ENCODE measurements around the gene SLC47A1.

DNA sequence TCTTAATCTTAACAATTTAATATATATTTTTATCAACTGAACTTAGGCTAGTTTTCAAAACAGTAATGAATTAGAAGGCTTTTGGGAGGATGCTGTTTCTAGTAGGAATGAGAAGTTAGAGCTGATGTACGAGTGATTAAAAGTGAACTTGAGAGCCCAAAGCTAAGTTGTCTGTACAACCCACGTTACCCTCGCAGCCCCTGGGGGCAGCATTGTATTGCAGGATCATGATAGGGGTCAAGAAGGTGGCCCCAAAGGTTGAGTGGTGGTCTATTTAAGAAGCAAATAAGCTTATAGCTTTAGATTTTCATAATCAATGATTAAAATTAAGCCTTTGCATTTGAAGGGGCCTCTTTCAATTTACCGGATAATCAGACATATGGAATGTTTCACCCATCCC, 81.2 kb downstream of the SLC47A1 start:
- no peak for TF ChIP-seq POLR2AphosphoS5 (IDR thresholded peaks at IDR 0.05)
- TF ChIP-seq POLR2A (IDR thresholded peaks at IDR 0.05), result no peak
- TF ChIP-seq, protein P1, sequence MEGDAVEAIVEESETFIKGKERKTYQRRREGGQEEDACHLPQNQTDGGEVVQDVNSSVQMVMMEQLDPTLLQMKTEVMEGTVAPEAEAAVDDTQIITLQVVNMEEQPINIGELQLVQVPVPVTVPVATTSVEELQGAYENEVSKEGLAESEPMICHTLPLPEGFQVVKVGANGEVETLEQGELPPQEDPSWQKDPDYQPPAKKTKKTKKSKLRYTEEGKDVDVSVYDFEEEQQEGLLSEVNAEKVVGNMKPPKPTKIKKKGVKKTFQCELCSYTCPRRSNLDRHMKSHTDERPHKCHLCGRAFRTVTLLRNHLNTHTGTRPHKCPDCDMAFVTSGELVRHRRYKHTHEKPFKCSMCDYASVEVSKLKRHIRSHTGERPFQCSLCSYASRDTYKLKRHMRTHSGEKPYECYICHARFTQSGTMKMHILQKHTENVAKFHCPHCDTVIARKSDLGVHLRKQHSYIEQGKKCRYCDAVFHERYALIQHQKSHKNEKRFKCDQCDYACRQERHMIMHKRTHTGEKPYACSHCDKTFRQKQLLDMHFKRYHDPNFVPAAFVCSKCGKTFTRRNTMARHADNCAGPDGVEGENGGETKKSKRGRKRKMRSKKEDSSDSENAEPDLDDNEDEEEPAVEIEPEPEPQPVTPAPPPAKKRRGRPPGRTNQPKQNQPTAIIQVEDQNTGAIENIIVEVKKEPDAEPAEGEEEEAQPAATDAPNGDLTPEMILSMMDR (IDR thresholded peaks at IDR 0.05), result no peak
- TF ChIP-seq EP300 (IDR thresholded peaks at IDR 0.05), result no peak

All from stomach (tissue), 4 donors.